ENCODE measurements around the gene KRTAP4-12.

DNA sequence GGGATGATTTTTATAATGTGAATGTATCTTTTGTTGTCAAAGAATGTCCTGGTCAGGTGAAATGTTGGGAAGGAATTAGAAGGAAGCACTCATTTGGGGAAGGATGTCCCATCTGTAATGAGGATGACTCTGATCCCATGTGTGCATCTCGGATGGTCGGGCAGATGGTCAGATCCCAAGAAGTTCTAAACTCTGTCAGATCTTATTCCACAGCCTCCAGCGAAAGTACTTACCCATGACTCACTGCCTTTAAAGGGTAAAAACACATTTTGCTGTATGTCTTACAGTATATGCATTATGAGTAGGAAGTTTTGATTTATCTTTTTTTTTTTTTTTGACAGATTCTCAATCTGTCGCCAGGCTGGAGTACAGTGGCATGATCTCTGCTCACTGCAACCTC lies 5.3 kb downstream of the KRTAP4-12 start:
- TF ChIP-seq, protein P1, sequence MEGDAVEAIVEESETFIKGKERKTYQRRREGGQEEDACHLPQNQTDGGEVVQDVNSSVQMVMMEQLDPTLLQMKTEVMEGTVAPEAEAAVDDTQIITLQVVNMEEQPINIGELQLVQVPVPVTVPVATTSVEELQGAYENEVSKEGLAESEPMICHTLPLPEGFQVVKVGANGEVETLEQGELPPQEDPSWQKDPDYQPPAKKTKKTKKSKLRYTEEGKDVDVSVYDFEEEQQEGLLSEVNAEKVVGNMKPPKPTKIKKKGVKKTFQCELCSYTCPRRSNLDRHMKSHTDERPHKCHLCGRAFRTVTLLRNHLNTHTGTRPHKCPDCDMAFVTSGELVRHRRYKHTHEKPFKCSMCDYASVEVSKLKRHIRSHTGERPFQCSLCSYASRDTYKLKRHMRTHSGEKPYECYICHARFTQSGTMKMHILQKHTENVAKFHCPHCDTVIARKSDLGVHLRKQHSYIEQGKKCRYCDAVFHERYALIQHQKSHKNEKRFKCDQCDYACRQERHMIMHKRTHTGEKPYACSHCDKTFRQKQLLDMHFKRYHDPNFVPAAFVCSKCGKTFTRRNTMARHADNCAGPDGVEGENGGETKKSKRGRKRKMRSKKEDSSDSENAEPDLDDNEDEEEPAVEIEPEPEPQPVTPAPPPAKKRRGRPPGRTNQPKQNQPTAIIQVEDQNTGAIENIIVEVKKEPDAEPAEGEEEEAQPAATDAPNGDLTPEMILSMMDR (IDR thresholded peaks at IDR 0.05), result no peak
- no peak for TF ChIP-seq POLR2A (IDR thresholded peaks at IDR 0.05)

Measured in testis (tissue), 2 donors.